Heart right ventricle (tissue), 16 donors: ENCODE measurements around the gene DPP9. TPM values are rescaled to one million over a fixed set of nuclear protein-coding genes. Genes with fewer than 3 reads are reported as not detected.

Source experiments
- ATAC-seq, 8 donors: fragments of 200-7000 bp; cut with Tn5 transposase; one replicate each; pipeline ENCODE4 v1.9.1; 2020; ENCODE audit warnings: mild to moderate bottlenecking in 8 of 8, moderate library complexity in 8 of 8, moderate number of reproducible peaks in 1 of 8
- DNase-seq, 2 donors: peaks; one replicate each; pipeline ENCODE4 v3.0.0-alpha.2; 2020
- H3K27ac ChIP-seq, 10 donors: fragments of 200-600 bp; sonication (generic) in 2 of 10; one replicate each; pipeline versions ENCODE4 v1.5.0 to v1.8.0; 2020 to 2022; ENCODE audit warnings: mild to moderate bottlenecking in 3 of 10
- H3K27me3 ChIP-seq, 7 donors: fragments of 200-600 bp; one replicate each; pipeline ENCODE4 v1.8.0; 2021 to 2022; ENCODE audit warnings: mild to moderate bottlenecking in 2 of 7
- H3K36me3 ChIP-seq, 9 donors: fragments of 200-600 bp; sonication (generic) in 1 of 9; one replicate each; pipeline versions ENCODE4 v1.5.0 to v1.8.0; 2020 to 2022; ENCODE audit warnings: mild to moderate bottlenecking in 2 of 9
- H3K4me1 ChIP-seq, 9 donors: fragments of 200-600 bp; sonication (generic) in 1 of 9; one replicate each; pipeline versions ENCODE4 v1.5.0 to v1.8.0; 2020 to 2022; ENCODE audit warnings: mild to moderate bottlenecking in 4 of 9
- H3K4me3 ChIP-seq, 10 donors: fragments of 200-600 bp; sonication (generic) in 2 of 10; one replicate each; pipeline versions ENCODE4 v1.5.0 to v1.8.0; 2020 to 2022; ENCODE audit warnings: mild to moderate bottlenecking in 7 of 10, moderate library complexity in 2 of 10
- H3K9me3 ChIP-seq, 11 donors: fragments of 200-600 bp in 10 of 11; sonication (generic) in 2 of 11; one replicate each; pipeline versions ENCODE4 v1.5.0 to v1.8.0; 2013 to 2022; ENCODE audit warnings: mild to moderate bottlenecking in 2 of 11, control low read depth in 1 of 11, moderate library complexity in 1 of 11
- WGBS, 2 donors: extraction: QIAGEN DNeasy Blood & Tissue Kit; methylation state at CpG; one replicate each; pipeline ENCODE4 v1.1.7; 2013; ENCODE audit warnings: inconsistent platforms in 1 of 2; 5-methylcytosine and 5-hydroxymethylcytosine counted together
- intact Hi-C, 10 donors: fragments of 100-400 bp; cut with DNase I; formaldehyde crosslinking; loops; one replicate each; pipeline versions ENCODE4 v1.11.1 to v1.14.2; 2022
- polyA plus RNA-seq, 2 donors: library from polyadenylated mRNA; stranded (reverse); fragments of 200-250 nt; gene quantifications; one replicate each; pipeline ENCODE4 v1.2.3, GENCODE V29; 2013
- total RNA-seq, 10 donors: library from RNA; stranded (reverse); fragmentation: NEBNext Ultra II Directional in 3 of 10; extraction: Animal tissue kit (Norgen Biotek cat#: 25700) in 3 of 10; gene quantifications; one replicate each; pipeline versions ENCODE4 v1.2.1 to v1.2.4, GENCODE V29; 2021 to 2023
- TF ChIP-seq, protein P1 (sequence below), 9 donors: fragments of 200-600 bp; sonication (generic) in 2 of 9; IDR thresholded peaks; one replicate each; pipeline versions ENCODE4 v1.5.0 to v1.8.0; 2021 to 2022; ENCODE audit warnings: antibody characterized with exemption in 9 of 9, mild to moderate bottlenecking in 5 of 9, moderate library complexity in 1 of 9
- donor health status: Arrhythmogenic right ventricular cardiomyopathy.
- donor health status: ischemic (EF 13 %, LVEDD 7.1; RV severe dilation, severe dysfunction).
- donor health status: healthy with polysubstance abuse.
- donor health status: DM: no; HTN: yes; CAD: no.
- donor health status: DM: no; HTN: no; CAD: no.
- donor health status: ischemic (EF 25% LVEDD 6.9; RV normal size, moderate dysfunction).
- donor health status: ischemic (EF 25% LVEDD 5.7; RV mildly dilated, moderate dysfunction).
- donor health status: healthy.
- donor health status: DM: yes; HTN: yes; CAD: no.
- donor health status: Ischemic cardiomyopathy.
- donor health status: ischemic (EF 35%, LVEDD 5.7; RV mildly dilated, moderate dysfunction).
- donor health status: nonischemic (EF 11% LVEDD 7.7; RV severe dilation, severe dysfunction).
- donor health status: DM: yes; HTN: yes; CAD: no.
- donor health status: PGD.
- donor health status: ischemic (EF 29% LVEDD 5.4; RV normal size, mild dysfunction).
- donor health status: nonischemic (EF 23%, LVEDD 6.1; RV moderate dilation, normal function).

Gene DPP9
- total and polyA plus RNA-seq, 12 donors: 34.0 to 52.2 (median 43.2) TPM

DNA sequence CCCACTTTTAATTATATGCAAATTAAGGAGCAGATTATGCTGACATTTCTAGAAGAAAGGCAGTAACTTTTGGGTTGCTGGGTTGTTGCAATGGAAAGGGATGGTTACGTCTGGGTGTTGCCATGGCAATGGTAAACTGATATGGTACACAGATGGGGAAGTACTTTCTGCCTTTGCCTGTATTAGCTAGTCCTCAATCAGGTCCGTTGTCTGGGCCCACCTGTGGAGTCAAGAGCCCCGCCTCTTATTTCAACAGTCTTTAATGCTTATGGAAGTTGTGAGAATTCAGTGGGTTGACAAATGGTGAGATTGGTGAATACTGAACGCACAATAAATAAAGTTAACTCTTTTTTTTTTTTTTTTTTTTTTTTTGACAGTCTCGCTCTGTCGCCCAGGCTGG, 30.6 kb upstream of the DPP9 start:
- H3K4me3 ChIP-seq: no peak overlapping the region
- TF ChIP-seq, protein P1, sequence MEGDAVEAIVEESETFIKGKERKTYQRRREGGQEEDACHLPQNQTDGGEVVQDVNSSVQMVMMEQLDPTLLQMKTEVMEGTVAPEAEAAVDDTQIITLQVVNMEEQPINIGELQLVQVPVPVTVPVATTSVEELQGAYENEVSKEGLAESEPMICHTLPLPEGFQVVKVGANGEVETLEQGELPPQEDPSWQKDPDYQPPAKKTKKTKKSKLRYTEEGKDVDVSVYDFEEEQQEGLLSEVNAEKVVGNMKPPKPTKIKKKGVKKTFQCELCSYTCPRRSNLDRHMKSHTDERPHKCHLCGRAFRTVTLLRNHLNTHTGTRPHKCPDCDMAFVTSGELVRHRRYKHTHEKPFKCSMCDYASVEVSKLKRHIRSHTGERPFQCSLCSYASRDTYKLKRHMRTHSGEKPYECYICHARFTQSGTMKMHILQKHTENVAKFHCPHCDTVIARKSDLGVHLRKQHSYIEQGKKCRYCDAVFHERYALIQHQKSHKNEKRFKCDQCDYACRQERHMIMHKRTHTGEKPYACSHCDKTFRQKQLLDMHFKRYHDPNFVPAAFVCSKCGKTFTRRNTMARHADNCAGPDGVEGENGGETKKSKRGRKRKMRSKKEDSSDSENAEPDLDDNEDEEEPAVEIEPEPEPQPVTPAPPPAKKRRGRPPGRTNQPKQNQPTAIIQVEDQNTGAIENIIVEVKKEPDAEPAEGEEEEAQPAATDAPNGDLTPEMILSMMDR (IDR thresholded peaks at IDR 0.05): no peak
- no peak overlapping the region for H3K27ac ChIP-seq
- intact Hi-C loops: no loop called here
- no peaks in the 10 kb centered on the region for H3K36me3 ChIP-seq
- DNase-seq: no peak
- ATAC-seq: no peak
- H3K4me1 ChIP-seq: peaks cover 0 to 1% (median under 1%) of the 10 kb centered on the region in 9 donors
- 74 to 76% methylated on average over 6 of the region's 6 CpGs for WGBS, 2 donors
- peaks cover 0 to 8% (median 0%) of the 10 kb centered on the region in 7 donors for H3K27me3 ChIP-seq
- peaks cover 0 to 8% (median 0%) of the 10 kb centered on the region in 11 donors for H3K9me3 ChIP-seq

DNA sequence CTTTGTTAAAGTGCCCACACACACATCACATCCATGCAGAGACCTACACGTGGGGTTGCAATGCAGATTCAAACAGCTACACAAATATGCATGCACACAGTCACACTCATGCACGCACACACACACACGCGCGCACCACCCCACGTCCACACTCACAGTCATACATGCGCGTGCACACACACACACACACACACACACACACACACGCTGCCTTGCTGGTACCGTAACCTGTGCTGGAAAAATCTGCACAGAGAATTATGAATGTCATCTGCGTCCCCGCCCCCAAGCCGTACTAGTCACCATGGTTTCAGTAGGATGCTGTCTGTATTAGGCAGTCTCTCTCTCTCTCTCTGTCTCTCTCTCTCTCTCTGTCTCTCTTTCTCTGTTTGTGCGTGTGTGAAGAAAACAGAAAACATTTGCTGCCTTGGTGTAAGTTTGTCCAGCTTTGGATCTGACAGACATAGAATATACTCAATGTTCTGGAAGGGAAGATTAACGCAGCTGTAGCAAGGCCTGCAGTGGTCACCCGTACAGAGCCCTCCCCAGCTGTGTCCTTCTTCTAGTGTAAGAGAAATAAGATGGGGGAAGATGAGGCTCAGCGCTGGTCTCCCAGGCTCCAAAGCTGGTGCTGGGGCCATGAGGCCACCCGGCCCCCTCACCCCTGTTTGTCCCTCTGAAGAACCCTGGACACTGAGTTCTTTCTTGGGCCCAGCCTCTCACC, 26.4 kb upstream of the DPP9 start:
- intact Hi-C loops: no loop called here
- DNase-seq: no peak
- no peaks in the 10 kb centered on the region for H3K36me3 ChIP-seq
- 75 to 80% methylated on average over 18 of the region's 18 CpGs for WGBS, 2 donors
- no peak for ATAC-seq
- H3K4me3 ChIP-seq: no peak overlapping the region
- no peaks in the 10 kb centered on the region for H3K27me3 ChIP-seq
- peaks cover 0 to 7% (median 0%) of the 10 kb centered on the region in 11 donors for H3K9me3 ChIP-seq
- peaks cover 0 to 10% (median 3%) of the 10 kb centered on the region in 9 donors for H3K4me1 ChIP-seq
- H3K27ac ChIP-seq: no peak overlapping the region
- TF ChIP-seq, protein P1 (IDR thresholded peaks at IDR 0.05): no peak

DNA sequence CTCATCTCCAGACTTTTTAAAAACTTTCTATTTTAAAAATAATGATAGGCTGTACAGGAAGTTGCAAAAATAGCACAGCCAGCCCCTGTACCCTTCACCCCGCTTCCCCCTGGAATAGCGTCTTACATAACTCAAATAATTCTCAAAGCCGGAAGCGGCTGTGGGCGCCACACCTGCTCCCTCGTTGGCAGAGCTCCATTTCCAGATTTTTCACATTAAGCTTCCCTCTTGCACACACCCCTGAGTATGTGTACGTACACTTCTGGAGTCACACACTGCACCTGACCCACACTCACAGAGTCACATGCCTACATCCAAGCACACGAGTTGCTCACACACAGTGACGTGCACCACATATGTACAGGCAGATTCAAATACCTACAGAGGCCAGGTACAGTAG, 24.9 kb upstream of the DPP9 start:
- Histone ChIP-seq H3K27ac (no peak overlapping the region), H3K9me3 (peaks cover 0 to 7% (median 0%) of the 10 kb centered on the region in 11 donors), H3K4me3 (no peak overlapping the region), H3K27me3 (no peaks in the 10 kb centered on the region), H3K4me1 (peaks cover 0 to 18% (median 10%) of the 10 kb centered on the region in 9 donors), H3K36me3 (no peaks in the 10 kb centered on the region)
- TF ChIP-seq, protein P1 (IDR thresholded peaks at IDR 0.05): no peak
- ATAC-seq (no peak), DNase-seq (no peak)
- 43 to 61% methylated on average over 9 of the region's 9 CpGs for WGBS, 2 donors
- intact Hi-C loops: no loop called here

DNA sequence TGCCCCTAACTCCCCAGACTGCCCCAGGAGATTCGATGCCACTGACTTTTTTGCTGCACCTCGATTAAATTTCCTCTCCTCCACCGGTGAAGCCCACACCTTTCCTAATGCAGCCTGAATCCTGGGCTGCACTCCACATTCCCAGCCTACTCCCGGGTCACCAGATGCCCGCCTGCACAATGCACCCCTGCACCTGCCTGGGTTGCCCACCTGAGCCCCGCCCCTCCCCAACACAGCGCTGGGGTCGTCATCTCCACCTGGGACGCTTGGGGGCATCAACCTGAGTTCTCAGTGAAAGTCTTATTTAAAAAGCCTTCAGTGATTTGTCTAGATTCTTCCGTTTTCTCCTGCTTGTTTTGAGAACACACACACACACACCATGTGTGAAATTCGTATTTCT, 24.5 kb upstream of the DPP9 start:
- no peak for DNase-seq
- H3K4me3 ChIP-seq: no peak overlapping the region
- TF ChIP-seq, protein P1 (IDR thresholded peaks at IDR 0.05): no peak
- intact Hi-C loops: no loop called here
- H3K27me3 ChIP-seq: no peaks in the 10 kb centered on the region
- H3K36me3 ChIP-seq: no peaks in the 10 kb centered on the region
- peaks cover 0 to 21% (median 10%) of the 10 kb centered on the region in 9 donors for H3K4me1 ChIP-seq
- H3K27ac ChIP-seq: no peak overlapping the region
- no peak for ATAC-seq
- 41 to 43% methylated on average over 11 of the region's 11 CpGs for WGBS, 2 donors
- peaks cover 0 to 7% (median 0%) of the 10 kb centered on the region in 11 donors for H3K9me3 ChIP-seq
